AG08396 (cell line): Measurements from ENCODE around the gene TMEM88.

Source experiments
- DNase-seq: peaks from one replicate; pipeline ENCODE4 v3.0.0; 2012; ENCODE audit warnings: low spot score, mixed read lengths

Gene TMEM88

DNA sequence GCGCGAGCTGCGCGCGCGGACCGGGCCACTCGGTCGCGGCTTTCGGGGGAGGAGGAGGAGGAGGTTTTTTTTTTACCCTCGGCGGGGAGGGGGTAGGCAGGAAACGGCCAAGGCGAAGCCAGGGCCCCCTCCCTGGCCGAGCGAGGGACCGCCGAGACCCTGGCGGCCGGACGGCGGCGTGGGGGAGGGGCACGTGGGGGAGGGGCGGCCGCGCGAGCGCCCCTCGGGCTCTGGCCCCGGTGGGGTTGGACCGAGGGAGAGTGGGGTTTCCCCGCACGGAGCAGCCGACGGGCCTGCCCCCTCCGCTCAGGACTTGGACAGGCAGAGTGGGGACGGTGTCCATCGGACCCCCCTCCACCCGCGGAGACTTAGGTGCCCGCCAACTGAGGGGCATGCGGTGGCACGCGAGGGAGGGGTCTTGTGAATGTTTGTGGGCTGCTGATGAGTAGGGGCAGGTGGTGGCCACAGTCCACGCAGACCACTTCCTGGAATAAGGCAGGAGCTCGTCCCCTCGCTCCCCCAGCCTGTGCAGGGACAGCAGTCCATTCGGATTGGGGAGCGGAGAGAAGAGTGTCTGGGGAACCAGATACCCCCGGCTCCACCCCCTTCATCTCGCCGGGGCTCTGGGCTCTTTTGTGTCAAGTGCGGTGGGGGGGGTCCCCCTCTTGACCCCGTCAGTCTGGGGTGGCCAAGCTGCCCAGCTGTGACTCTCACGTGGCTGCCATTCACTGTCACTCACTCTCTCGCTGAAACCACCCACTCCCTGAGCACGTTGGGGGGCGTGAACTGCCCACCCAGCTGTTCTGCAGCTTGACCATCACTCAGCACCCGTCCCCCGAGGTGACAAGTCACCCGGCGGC lies 30.7 kb downstream of the TMEM88 start:
- DNase-seq = peak; percentile 65

DNA sequence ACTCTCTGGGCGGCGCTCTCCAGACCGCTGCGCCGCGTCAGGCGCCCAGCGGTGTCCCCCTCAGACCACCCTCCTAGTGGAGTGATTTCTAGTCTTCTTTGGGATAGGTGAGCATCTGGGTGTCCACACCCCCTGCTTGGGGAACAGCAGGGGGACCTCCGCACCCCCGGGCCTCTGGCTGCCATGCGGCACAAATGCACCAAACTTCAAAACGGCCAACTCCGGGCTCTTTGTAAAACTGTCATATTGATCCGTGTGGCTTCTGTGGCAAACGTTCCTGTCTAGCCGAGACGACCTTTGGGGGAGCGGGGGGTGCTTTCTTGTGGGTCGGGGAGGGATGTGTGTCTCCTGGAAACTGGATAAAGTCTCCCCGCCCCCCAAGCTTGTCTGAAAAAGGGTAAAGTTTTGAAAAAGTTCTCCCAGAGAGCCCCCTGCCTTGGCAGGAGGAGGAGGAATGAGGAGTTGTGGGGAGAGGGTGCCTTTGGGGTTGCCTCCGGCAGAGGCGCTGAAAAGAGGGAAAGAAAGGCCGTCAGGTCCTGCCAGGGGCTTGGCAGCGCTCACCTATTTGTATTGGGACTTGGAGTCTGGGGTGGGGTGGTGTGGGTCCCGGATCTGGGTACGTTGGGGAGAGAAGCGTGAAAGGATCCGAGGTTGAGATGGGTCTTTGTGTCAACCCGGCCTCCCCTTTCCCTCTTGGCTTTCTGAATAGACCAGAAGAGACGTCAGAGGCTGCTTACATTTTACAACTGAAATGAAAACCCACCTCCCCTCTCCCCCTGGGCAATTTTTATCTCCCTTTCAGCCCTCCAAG lies 31.6 kb downstream of the TMEM88 start:
- DNase-seq = no peak

DNA sequence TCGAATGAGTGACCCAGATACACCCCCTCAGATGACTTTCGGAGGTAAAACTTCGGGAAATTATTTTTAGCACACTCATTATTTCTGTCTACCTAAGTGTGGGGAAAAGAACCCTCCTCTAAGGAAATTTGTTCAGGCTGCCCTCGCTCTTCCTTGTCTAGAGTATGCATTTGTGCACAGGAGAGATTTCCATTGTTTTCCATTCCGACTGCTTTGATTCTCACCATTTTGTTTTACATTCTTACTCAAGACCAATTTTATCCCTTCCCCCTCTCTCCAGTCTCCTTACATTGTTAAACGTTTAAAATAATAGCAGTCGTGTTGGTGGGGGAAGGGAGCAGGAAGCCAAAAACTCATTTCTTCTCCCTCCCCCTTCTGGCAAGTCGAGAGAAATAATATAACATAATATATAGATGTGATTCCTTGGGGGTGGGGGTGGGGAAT lies 32.2 kb downstream of the TMEM88 start:
- DNase-seq = no peak

DNA sequence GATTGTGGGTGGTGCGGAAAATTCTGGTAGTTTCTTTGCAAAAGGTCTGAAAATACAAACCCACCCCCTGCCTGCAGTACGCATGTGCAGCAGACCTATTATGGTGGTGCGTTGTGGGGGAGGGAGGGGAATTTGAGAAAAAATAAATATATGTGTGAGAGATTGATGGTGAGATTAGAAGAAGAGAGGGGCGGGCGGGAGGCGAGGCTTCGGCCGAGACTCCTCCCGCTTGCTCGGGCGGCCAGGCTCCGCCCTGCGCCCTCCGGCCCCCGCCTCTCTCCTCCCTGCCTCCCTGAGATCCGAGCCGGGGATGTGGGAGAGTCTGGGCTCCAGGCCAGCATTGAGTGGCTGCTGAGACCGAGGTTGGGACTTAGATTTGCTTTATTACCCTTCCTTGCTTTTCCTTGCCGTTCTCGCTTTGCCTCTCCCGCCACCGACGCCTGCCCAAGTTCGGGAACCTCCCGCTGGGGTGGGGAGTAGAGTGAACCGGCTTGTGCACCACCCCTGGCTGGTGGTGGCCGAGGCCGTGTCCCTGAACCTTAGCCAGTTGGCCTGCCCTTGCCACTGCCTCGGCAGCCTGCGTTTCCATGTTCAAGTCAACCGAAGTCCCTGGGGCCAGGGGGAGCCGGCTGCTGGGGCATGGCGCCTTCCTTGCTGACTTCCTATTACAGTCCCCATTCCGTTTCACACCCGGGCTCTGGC lies 32.8 kb downstream of the TMEM88 start:
- DNase-seq = peak; percentile 95

DNA sequence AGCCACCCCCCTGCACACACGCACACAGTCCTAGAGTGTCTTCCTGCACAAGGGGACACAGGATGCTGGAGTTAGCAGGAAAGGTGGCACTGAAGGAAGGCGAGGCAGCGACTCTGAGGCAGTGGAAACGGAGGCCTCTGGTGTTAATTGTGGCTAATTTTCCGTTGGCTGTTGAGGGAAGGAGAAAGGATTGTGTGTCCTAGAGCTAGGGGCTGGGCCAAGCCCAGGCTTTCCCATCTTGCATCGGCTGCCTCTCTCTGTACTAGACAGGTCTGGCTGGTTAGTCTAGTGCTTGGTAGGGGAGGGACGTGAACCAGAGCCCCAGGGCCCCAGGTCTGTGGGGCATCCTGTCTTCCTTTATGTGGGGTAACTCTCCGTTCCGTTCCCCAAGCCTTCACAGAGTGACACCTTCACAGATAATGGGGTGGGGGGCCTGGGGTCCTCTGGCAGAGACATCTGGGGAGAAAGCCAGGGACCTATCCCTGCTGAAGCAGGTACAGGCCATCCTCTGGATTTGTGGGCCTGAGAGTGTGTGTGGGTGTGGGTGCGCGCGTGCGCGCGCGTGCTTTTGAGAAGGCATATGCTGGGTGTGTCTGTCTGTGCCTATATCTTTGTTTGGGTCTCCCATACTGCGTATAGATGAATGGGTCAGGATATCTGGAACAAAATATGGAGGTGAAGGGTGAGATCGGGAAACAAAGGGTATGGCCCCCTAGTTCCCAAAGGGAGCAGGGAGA lies 33.5 kb downstream of the TMEM88 start, which contains the start of gene CHD3:
Gene CHD3, plus strand, starts transcription at position 606 of the 737 bp plus-strand sequence. CDS start 212 bp downstream, outside the sequence.
- DNase-seq = no peak

DNA sequence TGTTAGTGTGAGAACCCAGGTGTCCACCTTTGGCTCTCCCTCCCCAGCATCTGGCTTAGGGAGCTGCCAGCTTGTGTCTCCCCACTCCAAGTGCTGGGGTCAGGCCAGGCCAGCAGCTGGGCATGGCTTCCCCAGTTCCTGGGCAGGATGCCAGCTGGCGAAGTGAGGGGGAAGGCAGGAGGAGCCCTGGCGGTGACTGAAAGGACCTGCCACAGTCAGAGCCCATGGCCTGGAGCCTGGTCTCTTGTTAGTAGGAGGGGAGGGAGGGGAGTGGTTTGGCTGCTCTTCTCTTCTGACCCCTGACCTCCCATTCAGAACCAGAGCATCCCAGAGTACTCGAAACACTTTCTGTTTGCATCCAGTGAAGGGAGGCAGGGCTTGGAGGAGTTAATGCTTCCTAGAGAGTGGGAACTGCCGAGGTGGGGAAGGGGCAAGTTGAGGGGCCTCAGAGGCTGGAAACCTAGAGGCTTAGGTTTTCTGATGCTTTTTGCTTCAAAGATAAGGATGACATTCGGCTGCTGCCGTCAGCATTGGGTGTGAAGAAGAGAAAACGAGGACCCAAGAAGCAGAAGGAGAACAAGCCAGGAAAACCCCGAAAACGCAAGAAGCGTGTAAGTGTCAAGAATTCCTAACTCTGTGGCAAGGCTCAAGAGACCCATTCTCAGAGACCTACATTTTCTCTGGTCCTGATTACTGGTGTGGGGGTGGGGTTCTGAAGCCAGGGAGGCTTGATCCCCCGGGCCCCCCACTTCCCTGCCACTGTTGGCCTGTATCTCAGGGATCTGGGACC lies 34.5 kb downstream of the TMEM88 start:
- peak; percentile 92 for DNase-seq

DNA sequence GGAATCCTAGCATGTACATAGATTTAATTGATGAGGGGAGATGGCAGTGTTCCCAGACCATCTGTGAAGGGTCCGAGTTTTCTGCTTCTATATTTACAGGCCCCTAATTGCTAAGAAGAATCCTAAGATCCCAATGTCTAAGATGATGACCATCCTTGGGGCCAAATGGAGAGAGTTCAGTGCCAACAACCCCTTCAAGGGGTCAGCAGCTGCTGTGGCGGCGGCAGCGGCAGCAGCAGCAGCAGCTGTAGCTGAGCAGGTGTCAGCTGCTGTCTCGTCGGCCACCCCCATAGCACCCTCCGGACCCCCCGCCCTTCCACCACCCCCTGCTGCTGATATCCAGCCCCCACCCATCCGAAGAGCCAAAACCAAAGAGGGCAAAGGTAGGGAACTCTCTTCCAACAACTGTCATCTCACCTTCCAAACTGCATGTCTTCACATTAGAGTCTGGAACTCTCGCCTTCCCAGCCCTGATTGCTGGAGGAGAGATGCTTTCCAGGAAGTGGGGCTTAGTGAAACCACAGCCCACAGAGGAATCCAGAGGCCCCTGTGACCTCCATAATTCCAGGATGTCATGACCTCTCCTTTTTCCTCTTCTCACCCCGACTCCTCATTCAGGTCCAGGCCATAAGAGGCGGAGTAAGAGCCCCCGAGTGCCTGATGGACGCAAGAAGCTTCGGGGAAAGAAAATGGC lies 38.5 kb downstream of the TMEM88 start:
- DNase-seq = no peak

DNA sequence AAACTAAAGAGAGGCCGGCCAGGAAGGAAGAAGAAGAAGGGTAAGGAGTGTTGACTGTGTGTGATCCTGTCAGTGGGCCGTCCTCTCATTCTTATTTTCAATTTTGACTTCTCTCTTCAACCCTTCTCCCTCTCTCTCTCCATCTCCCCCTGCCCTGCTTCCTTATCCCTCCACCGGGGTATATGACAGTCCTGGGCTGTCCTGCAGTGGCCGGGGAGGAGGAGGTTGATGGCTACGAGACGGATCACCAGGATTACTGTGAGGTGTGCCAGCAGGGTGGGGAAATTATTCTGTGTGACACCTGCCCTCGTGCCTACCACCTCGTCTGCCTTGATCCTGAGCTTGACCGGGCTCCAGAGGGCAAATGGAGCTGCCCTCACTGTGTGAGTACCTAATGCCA lies 39.4 kb downstream of the TMEM88 start:
- DNase-seq = no peak

DNA sequence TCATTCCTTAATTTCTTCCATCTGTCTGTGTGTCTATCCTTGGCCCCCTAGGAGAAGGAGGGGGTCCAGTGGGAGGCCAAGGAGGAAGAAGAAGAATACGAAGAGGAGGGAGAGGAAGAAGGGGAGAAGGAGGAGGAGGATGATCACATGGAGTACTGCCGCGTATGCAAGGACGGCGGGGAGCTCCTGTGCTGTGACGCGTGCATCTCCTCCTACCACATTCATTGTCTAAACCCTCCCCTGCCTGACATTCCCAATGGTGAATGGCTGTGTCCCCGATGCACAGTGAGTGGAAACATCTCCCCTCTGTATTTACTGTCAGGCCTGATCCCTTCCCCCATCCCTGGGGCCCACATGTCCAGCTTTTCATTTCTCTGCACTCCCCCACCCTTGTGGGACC lies 40.0 kb downstream of the TMEM88 start:
- no peak for DNase-seq

DNA sequence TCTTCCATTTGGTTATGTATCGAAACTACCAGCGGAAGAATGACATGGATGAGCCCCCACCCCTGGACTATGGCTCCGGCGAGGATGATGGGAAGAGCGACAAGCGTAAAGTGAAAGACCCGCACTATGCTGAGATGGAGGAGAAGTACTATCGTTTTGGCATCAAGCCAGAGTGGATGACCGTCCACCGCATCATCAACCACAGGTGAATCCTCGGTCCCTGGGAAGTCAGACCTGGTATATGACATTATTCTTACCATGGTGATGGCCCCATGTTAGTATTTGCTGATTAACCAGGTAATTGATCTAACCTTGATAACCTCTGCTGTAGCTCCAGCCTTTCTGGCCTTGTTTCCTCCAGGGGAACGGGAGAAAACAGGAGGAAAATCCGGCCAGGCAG lies 42.2 kb downstream of the TMEM88 start:
- no peak for DNase-seq

DNA sequence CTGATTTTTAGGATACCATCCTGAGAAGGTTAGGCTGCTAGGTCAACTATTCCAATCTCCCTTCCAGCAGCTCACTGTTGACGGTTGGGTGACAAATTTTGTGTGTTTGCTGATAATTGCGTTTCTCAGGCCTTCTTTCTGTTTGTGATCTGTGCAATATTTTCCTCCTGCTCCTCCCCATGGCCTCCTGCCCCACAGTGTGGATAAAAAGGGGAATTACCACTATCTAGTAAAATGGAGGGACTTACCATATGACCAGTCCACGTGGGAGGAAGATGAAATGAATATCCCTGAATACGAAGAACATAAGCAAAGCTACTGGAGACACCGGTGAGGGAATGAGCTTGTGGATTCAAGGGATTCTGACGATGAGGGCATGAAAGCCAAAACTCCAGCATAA lies 42.9 kb downstream of the TMEM88 start:
- DNase-seq = peak; percentile 72

DNA sequence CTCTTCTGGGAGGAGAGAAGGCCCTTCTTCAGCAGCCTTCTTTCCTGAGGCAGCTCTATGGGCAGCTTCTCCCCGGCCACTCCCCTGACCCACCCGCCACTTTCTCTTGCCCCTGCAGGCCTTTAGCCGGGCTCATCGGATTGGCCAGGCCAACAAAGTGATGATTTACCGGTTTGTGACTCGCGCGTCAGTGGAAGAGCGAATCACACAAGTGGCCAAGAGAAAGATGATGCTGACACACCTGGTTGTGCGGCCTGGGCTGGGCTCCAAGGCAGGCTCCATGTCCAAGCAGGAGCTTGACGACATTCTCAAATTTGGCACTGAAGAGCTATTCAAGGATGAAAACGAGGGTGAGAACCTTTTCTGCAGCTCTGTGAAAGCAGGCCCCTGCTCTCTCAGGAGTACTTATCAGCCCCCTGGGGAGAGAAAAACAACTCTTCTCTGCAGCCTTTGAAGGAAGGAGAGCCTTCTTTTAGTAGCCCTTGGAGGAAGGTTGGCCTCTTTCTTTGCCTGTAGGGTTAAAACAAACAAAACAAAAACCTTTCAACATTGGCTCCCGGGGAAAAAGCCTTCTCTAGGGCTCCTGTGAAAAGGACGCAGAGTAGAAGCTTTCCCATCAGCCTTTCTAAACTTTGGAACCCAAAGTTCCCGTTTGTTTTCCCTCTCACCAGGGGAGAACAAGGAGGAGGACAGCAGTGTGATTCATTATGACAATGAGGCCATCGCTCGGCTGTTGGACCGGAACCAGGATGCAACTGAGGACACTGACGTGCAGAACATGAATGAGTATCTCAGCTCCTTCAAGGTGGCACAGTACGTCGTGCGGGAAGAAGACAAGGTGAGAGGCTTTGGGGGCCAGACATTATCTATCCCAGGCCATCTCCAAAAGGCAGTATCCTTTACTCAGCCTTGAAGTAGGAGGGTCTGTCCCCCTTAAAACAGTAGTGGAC lies 48.6 kb downstream of the TMEM88 start:
- no peak for DNase-seq
